Forelimb muscle (tissue), 1 donor: ENCODE data around the gene JPH2. TPM values are rescaled to one million over a fixed set of nuclear protein-coding genes. Genes with fewer than 3 reads are reported as not detected.
"Not testable (repeated sequence)": the region's sequence is repeated elsewhere in the genome, so short reads cannot be mapped to it uniquely, and the experiment has no call there.

Experiments used
- DNase-seq: peaks from one replicate; pipeline ENCODE4 v3.0.0-alpha.2; 2013; ENCODE audit warnings: low read depth
- polyA plus RNA-seq: library from polyadenylated mRNA; unstranded; fragments of 120-200 nt; gene quantifications from one replicate; pipeline ENCODE4 v1.2.1, GENCODE V29; 2013; ENCODE audit not compliant: insufficient read length

The JPH2 gene
- polyA plus RNA-seq: 105 TPM

DNA sequence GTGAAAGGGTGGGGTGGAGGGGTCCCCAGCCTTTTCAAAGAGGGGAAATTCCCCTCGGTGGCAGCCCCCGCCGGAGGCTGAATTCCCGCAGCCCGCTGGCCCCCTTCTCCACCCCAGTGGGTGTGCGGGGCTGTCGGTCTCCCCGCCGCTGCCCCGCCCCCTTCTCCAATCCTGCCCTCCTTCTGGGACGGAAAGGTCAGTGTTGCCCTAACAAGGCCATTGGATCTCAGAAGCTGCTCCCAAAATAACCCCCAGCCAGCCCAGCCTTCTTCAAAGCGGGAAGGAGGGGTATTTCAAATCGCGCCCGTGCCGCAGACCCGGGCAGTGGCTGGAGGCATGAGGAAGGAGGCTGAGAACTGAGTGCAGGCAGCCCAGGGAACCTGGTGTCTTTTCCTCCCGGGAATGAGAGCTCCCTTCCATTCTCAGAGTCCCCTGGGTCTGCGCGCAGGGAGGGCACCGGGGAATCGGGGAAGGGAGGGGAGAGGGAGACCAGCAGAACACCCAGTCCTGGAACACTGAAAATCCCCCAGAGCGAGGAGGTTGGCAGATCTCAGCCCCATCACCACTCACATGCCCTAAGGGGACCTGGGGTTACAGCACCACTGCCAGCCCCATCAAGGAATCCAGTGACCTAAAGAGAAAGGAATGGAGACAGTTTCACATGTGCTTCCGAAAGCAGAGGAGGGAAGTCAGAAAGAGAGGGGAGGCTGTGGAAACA lies at the start of gene JPH2:
TSS of gene JPH2 (minus strand) at position 135 of the 718 bp plus-strand sequence. CDS start 483 bp downstream, outside the sequence.
- no peak for DNase-seq

DNA sequence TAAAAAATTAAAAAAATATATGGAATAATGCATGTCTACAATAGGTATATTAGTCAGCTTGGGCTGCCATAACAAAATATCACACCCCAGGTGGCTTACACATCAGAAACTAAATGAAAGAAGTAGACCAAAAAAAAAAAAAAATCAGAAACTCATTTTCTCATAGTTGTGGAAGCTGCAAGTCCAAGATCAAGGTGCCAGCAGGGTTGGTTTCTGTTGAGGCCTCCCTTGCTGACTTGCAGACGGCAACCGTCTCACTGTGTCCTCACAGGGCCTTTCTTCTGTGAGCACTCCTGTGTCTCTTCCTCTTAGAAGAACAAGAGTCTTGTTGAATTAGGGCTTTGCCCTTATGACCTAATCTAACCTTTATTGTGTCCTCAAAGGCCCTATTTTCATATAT lies 48.7 kb upstream of the JPH2 start:
- no peak for DNase-seq

DNA sequence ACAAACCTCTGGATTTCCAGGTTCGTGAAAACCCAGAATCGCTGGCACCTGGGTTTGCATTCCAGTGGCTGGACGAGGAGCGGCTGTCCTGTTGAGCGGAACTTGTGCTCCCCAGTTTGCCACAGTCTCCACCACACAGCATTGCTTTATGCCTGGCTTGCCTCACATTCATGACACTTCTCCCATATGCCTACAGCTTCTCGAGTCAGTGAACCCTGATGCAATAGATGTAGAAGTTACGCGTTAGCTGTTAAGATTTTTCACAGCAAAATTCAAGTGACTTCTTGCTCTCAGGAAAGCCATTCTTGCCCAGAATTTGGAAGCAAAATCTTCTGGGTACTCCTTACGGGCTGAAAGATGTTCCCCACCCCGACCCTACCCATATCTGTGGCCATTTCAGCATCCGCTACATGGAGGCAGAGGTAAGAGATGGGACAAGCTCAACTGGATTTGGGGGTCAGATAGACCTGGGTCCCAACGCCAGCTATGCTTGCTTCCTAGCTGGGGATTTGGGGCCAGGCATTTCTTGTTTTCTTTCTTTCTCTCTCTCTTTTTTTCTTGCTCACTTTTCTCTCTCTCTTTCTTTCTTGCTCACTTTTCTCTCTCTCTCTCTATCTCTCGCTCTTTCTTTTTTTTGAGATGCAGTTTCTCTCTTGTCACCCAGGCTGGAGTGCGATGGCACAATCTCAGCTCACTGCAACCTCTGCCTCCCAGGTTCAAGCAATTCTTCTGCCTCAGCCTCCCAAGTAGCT lies 47.8 kb upstream of the JPH2 start:
- no peak for DNase-seq

DNA sequence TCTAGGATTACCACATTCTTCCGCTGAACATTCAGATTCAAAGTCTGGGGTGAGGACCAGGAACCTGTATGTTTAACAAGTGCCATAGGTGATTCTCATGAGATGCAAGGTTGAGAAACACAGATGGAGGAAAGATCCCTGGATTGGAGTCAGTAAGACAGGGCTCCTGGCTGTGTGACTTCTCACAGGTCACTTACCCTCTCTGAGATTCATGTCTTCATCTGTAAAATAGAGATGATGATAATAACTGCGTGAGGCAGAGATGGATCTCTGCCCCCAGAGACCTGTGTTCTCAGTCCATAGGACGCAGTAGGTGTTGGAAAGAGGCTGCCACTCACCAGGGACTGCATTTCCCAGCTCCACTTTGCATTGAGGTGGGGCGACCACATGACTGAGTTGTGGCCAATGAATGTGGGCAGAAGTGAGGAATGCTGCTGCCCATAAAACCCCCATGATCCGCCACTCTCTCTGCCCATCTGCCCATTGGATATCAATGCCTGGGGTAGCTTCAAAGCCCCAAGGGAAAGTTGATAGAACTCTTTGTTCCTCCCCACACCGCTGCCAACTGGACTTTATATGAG lies 46.5 kb upstream of the JPH2 start:
- DNase-seq: no peak

DNA sequence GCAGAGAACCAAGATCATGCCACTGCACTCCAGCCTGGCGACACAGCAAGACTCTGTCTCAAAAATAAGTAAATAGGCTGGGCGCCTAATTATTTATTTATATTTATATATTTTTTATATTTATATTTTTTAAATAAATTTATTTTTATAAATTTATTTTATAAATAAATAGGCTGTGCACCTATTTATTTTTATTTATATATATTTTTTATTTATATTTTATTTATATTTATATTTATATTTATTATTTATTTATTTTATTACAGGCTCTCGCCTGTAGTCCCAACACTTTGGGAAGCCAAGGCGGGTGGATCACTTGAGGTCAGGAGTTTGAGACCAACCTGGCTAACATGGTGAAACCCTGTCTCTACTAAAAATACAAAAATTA lies 45.5 kb upstream of the JPH2 start:
- DNase-seq: not testable (repeated sequence)

DNA sequence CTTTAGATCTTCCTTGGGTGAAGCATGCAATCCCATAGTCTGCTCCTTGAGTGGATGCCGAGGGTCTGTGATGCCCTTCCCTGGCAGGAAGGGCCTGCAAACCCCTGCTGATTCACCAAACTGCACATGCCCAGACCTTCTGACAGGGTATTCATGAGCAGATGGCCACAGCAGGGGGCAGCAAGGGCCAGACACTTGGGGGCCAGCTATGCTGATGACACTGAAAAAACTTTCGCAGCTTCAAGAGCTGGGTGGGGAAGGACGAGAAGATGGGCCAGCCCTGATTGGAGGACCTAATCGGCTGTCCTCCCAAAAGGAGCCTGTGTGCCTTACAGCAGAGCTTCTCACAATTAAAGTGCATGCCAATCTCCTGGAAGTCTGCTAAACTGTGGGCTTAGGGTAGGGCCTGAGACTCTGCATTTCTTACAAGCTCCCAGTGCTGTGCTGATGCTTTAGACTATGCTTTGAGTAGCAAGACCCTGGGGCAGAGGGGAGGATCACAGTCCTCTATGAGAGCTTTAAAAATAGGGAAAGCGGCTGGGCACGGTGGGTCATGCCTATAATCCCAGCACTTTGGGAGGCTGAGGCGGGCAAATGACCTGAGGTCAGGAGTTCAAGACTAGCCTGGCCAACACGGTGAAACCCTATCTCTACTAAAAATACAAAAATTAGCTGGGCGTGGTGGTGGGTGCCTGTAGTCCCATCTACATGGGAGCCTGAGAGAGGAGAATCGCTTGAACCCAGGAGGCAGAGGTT lies 44.9 kb upstream of the JPH2 start:
- DNase-seq: no peak

DNA sequence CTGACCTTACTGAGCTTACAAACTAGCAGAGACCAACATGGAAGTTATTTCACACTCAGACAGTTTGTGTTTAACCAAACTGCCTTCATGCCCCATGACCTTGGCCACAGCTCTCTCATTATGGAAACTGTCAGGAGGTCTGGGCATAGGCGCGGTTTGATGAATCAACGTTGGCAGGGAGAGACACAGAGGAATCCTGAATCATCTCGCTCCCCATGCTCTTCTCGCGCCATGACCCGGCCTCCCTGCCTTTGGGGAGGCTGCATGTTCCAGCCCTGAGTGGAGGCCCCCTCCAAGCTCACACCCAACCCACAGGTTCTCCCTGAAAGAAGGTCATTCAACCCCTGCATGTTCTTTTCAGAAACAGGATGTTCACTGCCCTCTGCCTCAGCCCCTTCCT lies 44.2 kb upstream of the JPH2 start:
- no peak for DNase-seq

DNA sequence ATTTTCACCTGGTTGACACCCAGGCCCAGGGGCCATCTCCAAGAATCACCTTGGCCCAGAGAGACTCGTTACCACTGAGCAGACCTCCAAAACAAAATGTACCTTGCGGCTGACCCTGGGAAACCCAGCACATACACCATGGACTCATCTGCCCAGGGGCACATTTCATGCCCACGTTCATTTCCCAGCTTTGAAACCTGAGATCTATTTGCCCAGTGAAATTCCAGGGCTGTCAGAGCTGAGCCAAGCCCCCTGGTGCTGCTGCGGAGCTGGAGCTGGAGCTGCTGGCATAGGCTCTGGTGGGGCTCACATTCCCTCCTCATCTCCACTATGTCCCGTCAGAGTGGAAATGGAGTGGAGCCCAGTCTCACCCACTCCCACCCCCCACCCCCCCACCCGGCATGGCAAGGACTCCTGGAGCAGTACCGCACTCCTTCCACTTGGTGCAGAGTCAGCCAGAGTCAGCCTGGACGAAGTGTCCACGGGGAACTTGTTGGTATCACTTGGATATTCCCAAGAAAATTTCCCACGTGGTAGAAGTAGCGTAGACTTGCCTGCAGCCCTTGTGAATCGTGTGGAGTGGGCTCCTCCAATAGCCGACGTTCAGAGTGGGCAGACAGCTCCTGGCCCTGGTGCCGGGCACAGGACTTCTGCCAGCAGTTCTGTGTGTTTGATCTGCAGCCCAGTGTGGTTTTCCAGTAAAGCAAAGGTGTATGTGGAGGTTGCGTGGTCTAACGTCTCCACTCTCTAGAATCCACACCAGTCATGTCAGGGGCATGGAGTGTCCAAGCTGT lies 41.7 kb upstream of the JPH2 start:
- DNase-seq: no peak

DNA sequence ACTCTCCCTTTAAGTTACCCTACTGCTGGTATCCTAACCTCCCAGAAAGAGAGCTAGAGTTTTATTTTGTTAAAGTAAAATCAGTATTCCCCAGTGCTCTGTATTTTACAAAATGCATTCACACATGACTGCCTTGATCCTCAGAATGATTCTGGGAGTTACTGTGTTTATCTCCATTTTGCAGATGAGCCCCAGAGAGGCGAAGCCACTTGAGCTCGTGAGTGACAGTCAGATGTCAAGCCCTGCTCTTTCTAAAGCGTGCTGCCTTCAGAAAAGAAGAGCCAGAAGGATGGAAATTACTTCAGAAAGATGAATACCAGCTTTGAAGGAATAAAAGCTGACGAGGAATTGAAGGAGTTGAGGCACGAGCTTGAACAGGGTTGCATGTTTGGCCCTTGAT lies 37.6 kb upstream of the JPH2 start:
- no peak for DNase-seq

DNA sequence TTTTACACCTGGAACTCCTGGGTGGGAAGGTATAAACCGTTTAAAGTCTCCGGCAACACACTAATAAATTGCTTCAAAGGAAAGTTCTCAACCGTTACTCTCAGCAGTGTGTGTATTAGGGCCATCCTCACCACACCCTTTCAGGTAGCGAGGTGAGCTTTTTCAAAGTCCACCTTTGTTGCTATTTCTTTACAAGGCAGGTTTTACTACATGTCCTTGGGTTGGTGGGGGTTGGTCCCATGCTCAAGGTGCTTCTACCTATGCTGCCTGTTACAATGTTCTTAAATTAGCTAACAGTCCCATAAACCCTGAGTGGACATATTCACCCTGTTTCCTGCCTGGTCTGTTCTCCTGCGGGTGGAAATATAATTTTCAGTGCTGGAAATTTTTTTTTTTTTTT lies 36.7 kb upstream of the JPH2 start:
- no peak for DNase-seq

DNA sequence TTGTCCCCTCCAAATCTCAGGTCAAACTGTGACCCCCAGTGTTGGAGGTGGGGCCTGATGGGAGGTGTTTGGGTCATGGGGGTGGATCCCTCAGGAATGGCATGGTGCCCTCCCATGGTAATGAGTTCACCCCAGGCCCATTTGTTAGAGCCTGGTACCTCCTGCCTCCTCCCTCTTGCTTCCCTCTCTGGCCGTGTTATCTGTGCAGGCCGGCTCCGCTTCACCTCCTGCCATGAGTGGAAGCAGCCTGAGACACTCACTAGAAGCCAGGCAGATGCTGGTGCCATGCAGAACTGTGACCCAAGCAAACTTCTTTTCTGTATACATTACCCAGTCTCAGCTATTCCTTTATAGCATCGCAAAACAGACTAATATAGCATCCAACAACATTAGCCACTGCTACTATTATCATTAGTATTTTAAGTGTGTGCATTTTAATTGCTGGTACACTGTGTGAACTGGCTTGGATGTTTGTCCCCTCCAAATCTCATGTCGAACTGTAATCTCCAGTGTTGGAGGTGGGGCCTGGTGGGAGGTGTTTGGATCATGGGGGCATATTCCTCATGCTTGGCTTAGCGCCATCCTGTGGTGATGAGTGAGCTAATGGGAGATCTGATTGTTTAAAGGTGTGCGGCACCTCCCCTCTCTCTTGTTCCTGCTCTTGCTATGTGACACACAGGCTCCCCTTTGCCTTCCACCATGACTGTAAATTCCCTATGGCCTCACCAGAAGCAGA lies 35.8 kb upstream of the JPH2 start:
- DNase-seq: no peak

DNA sequence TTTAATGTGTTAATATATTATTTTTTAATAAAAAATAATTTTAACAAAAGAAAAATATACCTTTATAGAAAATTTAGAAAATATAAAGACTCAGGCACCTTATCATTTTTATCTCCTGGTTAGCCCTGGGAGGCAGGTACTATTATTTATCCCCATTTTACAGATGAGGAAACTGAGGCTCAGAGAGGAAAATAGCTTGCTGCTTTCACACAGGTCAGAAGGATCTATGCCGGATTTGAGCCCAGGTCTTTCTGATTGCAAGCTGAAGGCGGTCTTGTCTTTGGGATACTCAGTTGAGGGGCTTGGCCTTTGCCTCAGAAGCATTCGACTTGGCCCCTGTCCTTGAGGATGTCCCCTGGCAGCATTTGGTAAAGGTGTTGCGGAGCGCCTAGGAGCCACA lies 35.0 kb upstream of the JPH2 start:
- no peak for DNase-seq

DNA sequence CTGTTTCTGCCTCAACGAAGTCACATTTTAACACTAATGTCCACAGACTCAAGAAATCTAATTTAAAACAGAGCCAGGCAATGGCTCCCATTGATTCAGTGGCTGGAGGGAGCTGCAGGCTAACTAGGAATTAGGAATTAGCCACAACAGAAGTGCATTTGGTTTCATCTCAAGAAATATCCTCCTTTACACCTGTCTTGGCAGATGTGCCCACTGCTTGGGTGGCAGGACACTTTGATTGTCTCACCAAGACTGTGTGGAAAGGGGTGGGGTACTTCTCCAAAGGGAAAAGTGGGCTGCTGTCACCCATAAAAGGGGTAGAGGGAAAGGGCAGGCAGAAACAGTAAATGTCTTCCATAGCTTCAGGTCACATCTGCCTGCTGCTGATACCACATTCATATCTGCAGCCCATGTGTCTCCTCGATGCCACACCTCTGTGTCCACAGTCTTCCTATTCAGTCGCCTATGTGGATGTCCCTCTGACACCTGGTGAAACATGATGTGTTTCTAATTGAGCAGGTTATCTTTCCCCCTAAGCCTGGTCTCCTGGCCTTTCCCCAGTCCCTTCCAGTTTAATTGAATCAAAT lies 34.5 kb upstream of the JPH2 start:
- no peak for DNase-seq

DNA sequence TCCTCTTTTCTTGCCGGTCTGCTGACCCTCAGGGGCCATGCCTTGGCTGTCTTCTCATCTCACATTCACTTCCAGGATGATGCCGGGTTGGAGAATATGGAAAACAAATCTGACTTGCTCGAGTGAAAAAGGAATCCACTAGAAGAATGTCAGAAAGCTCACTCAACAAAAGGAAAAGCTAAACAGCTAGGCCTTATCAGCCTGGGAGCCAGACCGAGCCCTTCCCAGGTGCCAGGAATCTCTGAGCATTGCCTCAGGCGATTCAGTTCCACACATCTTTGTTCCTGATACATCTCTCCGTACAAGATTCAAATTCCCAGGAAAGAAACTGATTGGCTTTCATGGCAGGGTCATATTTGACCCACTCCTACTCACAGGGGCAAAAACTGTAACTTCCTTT lies 32.8 kb upstream of the JPH2 start:
- no peak for DNase-seq

DNA sequence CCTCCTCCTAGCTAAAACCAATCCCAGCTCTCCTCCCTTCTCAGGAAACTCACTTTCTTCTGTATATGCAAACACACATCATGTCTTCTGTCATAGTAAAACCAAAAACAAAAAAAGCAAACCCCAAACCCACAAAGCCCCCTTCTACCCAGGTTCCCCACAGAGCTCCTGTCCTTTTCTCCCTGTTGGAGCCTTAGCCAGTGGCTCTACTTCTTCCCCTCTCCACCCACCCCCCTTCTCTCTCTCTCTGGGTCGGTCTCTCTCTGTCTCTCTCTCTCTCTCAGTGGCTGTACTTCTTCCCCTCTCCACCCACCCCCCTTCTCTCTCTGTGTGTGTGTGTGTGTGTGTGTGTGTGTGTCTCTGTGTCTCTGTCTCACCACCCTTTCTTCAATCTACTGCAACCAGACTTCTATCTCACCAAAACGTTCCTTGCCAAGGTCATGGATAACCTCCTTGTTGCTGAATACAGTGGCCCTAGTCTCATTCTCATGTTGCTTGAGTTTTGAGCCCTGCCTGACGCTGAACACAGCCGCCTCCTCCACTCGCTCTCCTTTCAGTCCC lies 32.3 kb upstream of the JPH2 start:
- DNase-seq: no peak

DNA sequence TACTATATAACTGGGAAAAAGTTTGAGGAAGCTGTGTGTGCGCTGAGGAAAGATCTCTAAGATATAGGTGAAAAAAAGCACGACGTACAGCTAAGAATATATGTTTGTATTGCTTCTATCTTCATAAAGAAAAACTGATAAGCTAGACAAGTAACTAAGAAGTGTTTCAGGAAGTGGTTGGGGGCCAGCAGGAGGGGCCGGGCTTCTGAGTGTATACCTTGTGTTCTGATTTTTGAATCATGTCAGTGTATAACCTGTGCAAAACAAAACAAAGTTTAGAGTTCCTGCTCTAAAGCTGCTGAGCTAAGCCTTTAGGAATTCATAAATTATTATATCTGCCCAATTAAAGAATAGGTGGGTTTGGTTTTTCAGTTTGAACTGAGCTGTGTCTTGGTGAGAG lies 31.5 kb upstream of the JPH2 start:
- DNase-seq: no peak

DNA sequence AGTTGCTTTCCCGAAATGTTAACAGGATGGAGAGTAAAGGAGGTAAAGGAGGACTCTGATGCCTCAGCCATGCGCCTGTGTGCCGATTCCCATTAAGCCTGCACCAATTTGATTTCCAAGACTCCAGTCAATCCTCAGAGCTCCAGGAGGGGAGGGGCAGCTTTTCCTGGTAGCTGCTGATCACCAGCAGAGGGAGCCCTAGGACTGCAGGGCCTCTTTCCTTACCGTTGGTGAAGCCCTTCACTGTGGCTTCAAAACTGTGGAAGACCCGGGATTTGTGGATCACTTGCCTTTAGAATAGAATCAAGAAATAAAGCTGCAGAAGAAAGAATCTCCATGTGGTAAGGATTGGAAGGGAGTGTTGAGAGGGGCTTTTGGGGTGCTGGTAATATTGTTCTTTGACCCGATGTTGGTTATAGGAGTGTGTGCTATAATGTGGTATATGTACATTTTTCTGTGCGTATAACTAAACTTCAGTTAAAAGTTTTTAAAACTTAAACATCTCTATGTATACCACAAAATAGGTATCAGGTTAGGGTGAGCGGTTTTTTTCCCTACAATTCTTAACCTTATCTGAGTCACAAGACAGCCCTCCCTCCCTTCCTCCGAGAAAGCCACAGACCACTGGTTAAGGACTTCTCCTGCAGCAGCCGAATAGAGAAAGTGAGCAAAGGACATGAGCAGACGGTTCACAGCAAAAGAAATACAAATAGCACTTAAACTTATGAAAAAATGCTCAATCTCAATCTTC lies 30.5 kb upstream of the JPH2 start:
- DNase-seq: no peak

DNA sequence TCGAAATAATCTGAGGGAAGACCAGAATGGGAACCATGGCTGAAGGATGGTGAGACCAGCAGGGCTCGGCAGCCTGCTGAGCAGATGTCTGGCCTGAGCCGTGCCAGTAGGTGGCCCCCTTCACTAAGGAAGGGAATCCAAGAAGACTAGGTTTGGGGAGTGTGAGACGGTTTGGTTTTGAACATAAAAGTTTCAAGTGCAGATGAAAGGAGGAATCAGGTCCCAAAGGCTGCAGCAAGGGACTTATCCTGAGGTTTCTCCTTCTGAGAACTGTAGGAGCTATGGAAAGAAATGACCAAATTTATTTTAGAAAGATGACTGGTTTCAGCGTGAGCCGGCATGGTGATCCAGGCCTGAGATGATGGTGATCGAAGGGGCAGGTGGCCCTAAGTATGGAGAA lies 28.1 kb upstream of the JPH2 start:
- no peak for DNase-seq

DNA sequence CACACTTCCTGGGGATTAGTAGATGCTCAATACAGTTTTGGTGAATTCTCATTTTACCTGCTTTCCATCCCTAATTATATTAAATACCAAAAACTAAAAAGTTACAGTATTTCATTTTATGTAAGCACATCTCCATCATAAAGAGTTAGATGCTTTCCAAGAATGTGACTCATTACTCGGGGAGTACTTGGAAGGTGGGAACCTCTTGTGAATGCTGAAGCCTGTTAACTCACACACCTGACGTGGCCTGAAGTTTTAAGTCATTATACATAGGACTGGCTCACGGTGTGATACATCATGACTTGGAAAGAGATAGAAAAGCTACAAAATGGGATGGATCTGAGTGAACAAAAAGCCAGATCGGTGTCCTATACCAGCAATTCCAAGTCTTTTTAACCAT lies 25.8 kb upstream of the JPH2 start:
- no peak for DNase-seq
